Thyroid gland (tissue), 4 donors: Measurements from ENCODE around the gene YWHAQ. TPM values are rescaled to one million over a fixed set of nuclear protein-coding genes. Genes with fewer than 3 reads are reported as not detected.

Experiments used
- DNase-seq, 2 donors: peaks; one replicate each; pipeline ENCODE4 v3.0.0-alpha.2; 2019
- H3K27ac ChIP-seq, 3 donors: fragments of 200-600 bp; sonication (generic); 1 replicate in 2 of 3; 2 replicates in 1 of 3; pipeline ENCODE4 v1.5.1; 2016 to 2019; ENCODE audit warnings: mild to moderate bottlenecking in 1 of 3, moderate library complexity in 1 of 3
- H3K27me3 ChIP-seq: fragments of 200-600 bp; sonication (generic); one replicate; pipeline ENCODE4 v1.5.1; 2019
- H3K36me3 ChIP-seq, 2 donors: fragments of 200-600 bp; sonication (generic); one replicate each; pipeline ENCODE4 v1.5.1; 2016 to 2019
- H3K4me1 ChIP-seq, 2 donors: fragments of 200-600 bp; sonication (generic); one replicate each; pipeline ENCODE4 v1.5.1; 2017 to 2019
- H3K4me3 ChIP-seq, 3 donors: fragments of 200-600 bp; sonication (generic); replicated peaks in 1 of 3; 1 replicate in 2 of 3; 2 replicates in 1 of 3; pipeline ENCODE4 v1.5.1; 2016; ENCODE audit warnings: mild to moderate bottlenecking in 1 of 3
- H3K9me3 ChIP-seq: fragments of 200-600 bp; sonication (generic); one replicate; pipeline ENCODE4 v1.5.1; 2017
- CTCF ChIP-seq, 6 experiments: fragments of 200-600 bp in 3 of 6; fragments of 450-650 bp in 3 of 6; sonication (generic) in 3 of 6; IDR thresholded peaks; one replicate each; pipeline ENCODE4 v1.5.1; 2016 to 2019; ENCODE audit warnings: antibody characterized with exemption in 6 of 6, mild to moderate bottlenecking in 2 of 6, inconsistent platforms in 1 of 6, moderate library complexity in 1 of 6
- POLR2A ChIP-seq, 2 donors: fragments of 450-650 bp; IDR thresholded peaks; one replicate each; pipeline ENCODE4 v1.6.1; 2017; ENCODE audit warnings: antibody characterized with exemption in 2 of 2, mild to moderate bottlenecking in 2 of 2, moderate library complexity in 1 of 2
- WGBS, 2 donors: methylation state at CpG; one replicate each; pipeline ENCODE4 v1.1.5; 2017; 5-methylcytosine and 5-hydroxymethylcytosine counted together
- intact Hi-C: fragments of 100-400 bp; cut with DNase I; formaldehyde crosslinking; loops from one replicate; pipeline ENCODE4 v1.15.1; 2023
- total RNA-seq, 4 donors: library from RNA; depleted of rRNA; stranded (reverse); fragments of >200 nt; gene quantifications; one replicate each; pipeline ENCODE4 v1.2.3, GENCODE V29; 2016

Gene YWHAQ
- 100 to 1,000 TPM; 246 to 270 (median 265) TPM for total RNA-seq

DNA sequence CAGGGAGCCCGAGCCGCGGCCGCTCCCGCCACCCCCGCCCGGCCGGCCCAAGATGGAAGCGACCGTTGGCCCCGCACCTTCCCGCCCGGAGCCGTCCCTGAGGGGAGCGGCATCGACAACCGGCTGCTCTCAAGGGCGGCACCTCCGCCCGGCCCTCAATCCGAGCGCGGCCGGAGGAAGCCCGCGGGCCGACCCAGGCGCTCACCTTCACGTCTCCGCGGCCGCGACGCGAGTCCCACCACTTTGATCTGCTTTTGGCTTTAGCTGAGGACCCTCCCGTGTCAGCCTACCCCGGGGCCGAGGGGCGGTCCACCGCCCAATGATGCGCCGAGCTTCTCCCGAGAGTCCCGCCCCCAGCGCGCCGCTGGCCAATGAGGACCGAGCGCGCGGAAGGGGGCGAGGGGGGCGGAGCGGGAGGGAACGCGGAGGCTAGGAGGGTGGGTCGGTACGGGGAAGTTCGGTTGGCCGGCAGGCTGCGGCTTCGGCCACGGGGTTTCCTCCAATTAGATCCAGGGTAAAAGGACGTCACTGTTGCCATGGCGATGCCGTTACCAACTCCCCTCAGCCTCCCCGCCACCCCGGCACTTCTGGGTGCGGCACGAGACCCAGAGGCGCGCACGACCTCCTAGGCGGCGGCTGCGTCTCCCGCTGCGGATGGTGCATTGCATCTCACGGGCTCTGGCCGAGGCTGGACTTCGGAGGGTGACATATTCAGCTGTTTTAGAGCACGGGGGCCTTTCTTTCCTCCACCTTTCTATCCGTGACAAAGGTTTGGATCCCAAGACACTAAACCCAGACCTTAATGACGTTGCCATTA is at the start of gene YWHAQ:
YWHAQ (minus strand) TSS at position 262 of the 817 bp plus-strand sequence. CDS start 545 bp downstream, outside the sequence.
- peak within 1 kb of the TSS; percentile 80 to 90 (median 83) for H3K27ac ChIP-seq
- 1 to 4% methylated on average over 9 to 30 of the region's 84 CpGs for WGBS, 2 donors
- peak within 1 kb of the TSS; percentile 74 to 87 (median 80) for H3K4me3 ChIP-seq
- peaks cover 4 to 5% of the 10 kb centered on the region in 2 donors for H3K36me3 ChIP-seq
- H3K4me1 ChIP-seq = peaks cover 29 to 37% of the 10 kb centered on the region in 2 donors
- intact Hi-C loops = loop anchor here (5.0 kb wide), 1 partner anchor 74 kb away; the partner anchor contains the start of gene ADAM17
- peak in 1 of 6 experiments; percentile 6 for TF ChIP-seq CTCF (IDR thresholded peaks at IDR 0.05)
- peak; percentile 91 to 96 for TF ChIP-seq POLR2A (IDR thresholded peaks at IDR 0.05)
- DNase-seq = peak; percentile 99 to 100
- H3K9me3 ChIP-seq = no peaks in the 10 kb centered on the region
- H3K27me3 ChIP-seq = no peaks in the 10 kb centered on the region

DNA sequence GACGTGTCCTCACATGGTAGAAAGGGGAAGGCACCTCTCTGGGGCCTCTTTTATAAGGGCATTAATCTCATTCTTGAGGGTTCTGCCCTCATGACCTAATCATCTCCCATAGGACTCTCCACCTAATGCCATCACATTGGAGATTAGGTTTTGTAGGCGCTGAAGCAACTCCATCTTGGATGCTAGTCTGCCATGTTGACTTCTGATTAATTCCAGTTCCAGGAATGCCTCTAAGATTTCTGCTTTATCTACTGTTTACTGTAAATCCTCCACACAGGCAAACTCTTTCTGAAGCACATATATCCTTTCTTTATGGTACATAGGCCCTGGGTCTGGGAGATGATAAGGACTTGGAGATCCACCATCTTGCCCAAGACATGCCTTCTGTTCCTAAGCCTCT is 49.3 kb upstream of the YWHAQ start:
- Histone ChIP-seq H3K9me3 (no peaks in the 10 kb centered on the region), H3K4me3 (no peak overlapping the region), H3K4me1 (no peaks in the 10 kb centered on the region), H3K27me3 (no peaks in the 10 kb centered on the region), H3K27ac (no peak overlapping the region), H3K36me3 (no peaks in the 10 kb centered on the region)
- intact Hi-C loops = no loop called here
- TF ChIP-seq POLR2A (IDR thresholded peaks at IDR 0.05) (no peak), CTCF (IDR thresholded peaks at IDR 0.05) (no peak)
- no peak for DNase-seq
- WGBS, 2 donors = 92 to 96% methylated on average over 2 of the region's 2 CpGs

DNA sequence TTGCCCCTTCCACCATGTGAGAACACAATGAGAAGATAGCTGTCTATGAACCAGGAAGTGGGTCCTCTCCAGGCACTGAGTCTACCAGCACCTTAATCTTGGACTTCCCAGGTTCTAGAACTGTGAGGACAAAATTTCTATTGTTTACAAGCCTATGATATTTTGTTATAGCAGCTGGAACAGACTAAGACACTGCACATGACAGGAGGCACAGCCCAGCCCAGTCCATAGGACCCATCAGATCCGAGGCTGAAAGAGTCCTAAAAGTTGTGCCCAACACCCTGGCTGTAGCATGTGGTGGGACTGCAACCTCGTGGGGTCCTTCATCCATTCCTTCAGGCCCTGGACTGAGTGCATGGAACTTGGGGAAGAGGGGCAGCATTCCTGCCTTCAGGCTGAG is 48.4 kb upstream of the YWHAQ start:
- intact Hi-C loops = no loop called here
- Histone ChIP-seq H3K4me3 (no peak overlapping the region), H3K27ac (no peak overlapping the region), H3K27me3 (no peaks in the 10 kb centered on the region), H3K9me3 (no peaks in the 10 kb centered on the region), H3K4me1 (no peaks in the 10 kb centered on the region), H3K36me3 (no peaks in the 10 kb centered on the region)
- TF ChIP-seq CTCF (IDR thresholded peaks at IDR 0.05) (no peak), POLR2A (IDR thresholded peaks at IDR 0.05) (no peak)
- WGBS, 2 donors = 86 to 100% methylated on average over 1 to 2 of the region's 2 CpGs
- no peak for DNase-seq

- Histone ChIP-seq H3K4me1 (no peaks in the 10 kb centered on the region), H3K36me3 (no peaks in the 10 kb centered on the region), H3K4me3 (no peak overlapping the region), H3K27ac (no peak overlapping the region), H3K27me3 (no peaks in the 10 kb centered on the region), H3K9me3 (no peaks in the 10 kb centered on the region)
- no peak for TF ChIP-seq CTCF (IDR thresholded peaks at IDR 0.05)
- TF ChIP-seq POLR2A (IDR thresholded peaks at IDR 0.05) = no peak
- DNase-seq = no peak
- WGBS, 2 donors = 88 to 92% methylated on average over 10 of the region's 10 CpGs
- intact Hi-C loops = no loop called here
Observed at GRCh38 chr2:9678544-9678943, 47.7 kb upstream of the YWHAQ start.
